ENCODE results near the gene HSF4.

GRCh38 chr16:67150833-67151396 is 13.6 kb upstream of the HSF4 start, which contains the start of gene B3GNT9:
- TF ChIP-seq CTCF (conservative IDR thresholded peaks at IDR 0.05; ENCODE audit: low read length), result no peak
- no peak for TF ChIP-seq EZH2phosphoT487 (IDR thresholded peaks at IDR 0.05; ENCODE audit: borderline replicate concordance)

Measured in Loucy (cell line).